GM08714 (cell line): Measurements from ENCODE around the gene RNH1.
A peak's percentile ranks its signal among the peaks of the same experiment; 100 is the strongest.

Experiments used
- H3K4me3 ChIP-seq: fragments of 200-500 bp; sonication (Bioruptor generic); 2 replicates; pipeline ENCODE4 v1.5.1; 2014; ENCODE audit warnings: mild to moderate bottlenecking, low read length, inconsistent platforms
- ZNF274 ChIP-seq: IDR thresholded peaks from 2 replicates; pipeline ENCODE4 v1.6.1; 2012; ENCODE audit warnings: mild to moderate bottlenecking, low read depth, low read length

Gene RNH1

DNA sequence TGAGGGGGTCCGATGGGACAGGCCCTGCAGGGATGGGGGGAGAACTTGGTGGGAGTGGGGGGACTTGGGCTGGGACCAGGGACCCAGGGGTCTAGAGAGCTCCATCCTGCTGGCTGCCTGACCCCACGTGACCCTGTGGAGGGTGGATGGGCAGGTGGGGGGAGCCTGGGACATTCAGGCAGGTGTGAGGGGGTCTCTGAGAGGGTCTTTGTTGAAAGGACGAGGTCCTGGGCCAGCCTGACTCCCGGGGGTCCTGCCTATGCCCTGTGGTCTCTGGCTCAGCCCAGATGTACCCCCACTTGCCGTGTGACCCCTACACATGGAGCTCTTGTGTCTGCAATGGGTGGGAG, 37.8 kb upstream of the RNH1 start:
- no peak overlapping the region for H3K4me3 ChIP-seq
- no peak for TF ChIP-seq ZNF274

- TF ChIP-seq ZNF274 = no peak
- H3K4me3 ChIP-seq = no peak overlapping the region
Measured at GRCh38 chr11:541433-541885, 34.4 kb upstream of the RNH1 start.

- TF ChIP-seq ZNF274 = no peak
- H3K4me3 ChIP-seq = no peak overlapping the region
Measured at GRCh38 chr11:540583-541432, 33.8 kb upstream of the RNH1 start.

DNA sequence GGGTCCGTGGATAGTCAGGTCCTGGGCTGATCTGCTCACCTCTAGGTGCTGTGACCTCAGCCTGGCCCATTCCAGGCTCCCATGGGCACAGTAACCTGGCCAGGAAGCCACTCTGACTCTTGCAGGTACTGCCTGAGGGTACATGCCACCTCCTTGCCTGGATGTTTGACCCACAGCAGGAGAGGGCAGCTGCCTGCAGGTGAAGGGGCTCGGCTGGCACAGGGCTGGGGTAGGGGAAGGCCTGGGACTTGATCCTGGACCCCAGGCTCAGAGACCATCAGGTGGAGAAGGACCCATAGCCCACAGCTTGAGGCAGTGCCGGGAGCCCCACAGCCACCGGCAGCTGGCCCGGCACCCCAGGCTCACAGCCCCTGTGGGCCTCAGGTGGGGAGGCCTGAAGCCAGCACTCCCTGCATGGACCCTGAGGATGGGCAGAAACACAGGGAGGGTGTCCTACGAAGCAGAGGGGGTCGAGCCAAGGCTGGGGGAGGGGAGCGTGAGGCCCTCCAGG, 33.0 kb upstream of the RNH1 start:
- H3K4me3 ChIP-seq = no peak overlapping the region
- TF ChIP-seq ZNF274 = no peak

GRCh38 chr11:538431-539051, 31.5 kb upstream of the RNH1 start:
- TF ChIP-seq ZNF274 = no peak
- no peak overlapping the region for H3K4me3 ChIP-seq

- TF ChIP-seq ZNF274 = no peak
- peak overlapping the region; percentile 34; the same call in 1 of the 2 replicates for H3K4me3 ChIP-seq
Measured at GRCh38 chr11:537622-538430, 30.8 kb upstream of the RNH1 start.

- TF ChIP-seq ZNF274 = no peak
- H3K4me3 ChIP-seq = peak within 1 kb of the TSS; percentile 39; the same call in 1 of the 2 replicates
Measured at GRCh38 chr11:536841-537621, 30.0 kb upstream of the RNH1 start, which contains the start of gene LRRC56. Gene LRRC56, plus strand, starts transcription at chr11:537527. Its CDS starts 3,158 bp downstream, at chr11:540685.

GRCh38 chr11:535519-536454, 28.7 kb upstream of the RNH1 start, which contains the start of gene HRAS:
Gene HRAS, minus strand, starts transcription at chr11:535576.
- TF ChIP-seq ZNF274 = no peak
- H3K4me3 ChIP-seq = peak within 1 kb of the TSS; percentile 86

GRCh38 chr11:535210-535518, 28.1 kb upstream of the RNH1 start:
- TF ChIP-seq ZNF274 = no peak
- peak overlapping the region; percentile 86 for H3K4me3 ChIP-seq

DNA sequence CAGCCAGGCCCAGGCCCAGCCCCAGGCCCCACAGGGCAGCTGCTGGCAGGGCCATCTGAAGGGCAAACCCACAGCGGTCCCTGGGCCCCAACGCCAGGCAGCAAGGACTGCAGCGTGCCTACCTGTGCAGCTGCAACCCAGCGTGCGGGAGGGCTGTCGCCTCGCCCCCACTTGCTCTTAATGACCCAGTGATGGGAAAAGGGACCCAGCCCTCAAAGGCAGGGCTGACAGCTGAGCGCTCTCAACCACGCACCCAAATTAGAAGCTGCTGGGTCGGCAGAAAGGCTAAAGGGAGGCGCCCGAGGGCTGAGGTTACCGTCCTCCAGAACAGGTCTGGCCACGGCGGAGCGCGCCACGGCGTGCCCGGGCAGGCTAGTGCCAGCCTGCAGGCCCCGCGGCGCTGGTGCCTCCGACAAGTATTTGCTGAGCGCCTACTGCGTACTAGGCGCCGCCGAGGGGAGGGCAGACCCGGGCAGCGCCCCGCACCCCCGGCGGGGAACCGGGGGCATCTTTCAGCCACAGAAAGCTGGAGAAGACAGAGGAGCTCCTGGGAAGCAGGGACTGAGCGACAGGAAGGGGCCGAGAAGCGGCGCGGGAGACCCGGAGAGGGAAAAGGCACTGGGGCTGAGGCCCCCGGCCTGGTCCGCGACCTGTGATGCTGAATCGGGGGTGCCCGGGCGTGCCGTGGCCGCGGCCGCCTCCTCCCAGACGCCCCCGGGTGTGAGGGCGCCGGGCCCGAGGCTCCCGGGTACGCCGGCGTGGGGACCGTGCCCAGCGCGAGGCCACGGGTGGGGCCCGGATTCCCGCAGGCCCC, 27.6 kb upstream of the RNH1 start:
- peak overlapping the region; percentile 86 for H3K4me3 ChIP-seq
- TF ChIP-seq ZNF274 = no peak

- no peak for TF ChIP-seq ZNF274
- peak overlapping the region; percentile 86; the same call in 1 of the 2 replicates for H3K4me3 ChIP-seq
Measured at GRCh38 chr11:533586-534395, 26.7 kb upstream of the RNH1 start.
